Upper lobe of right lung (tissue), 1 donor: Measurements from ENCODE around the gene LDLRAD3. TPM values are rescaled to one million over a fixed set of nuclear protein-coding genes. Genes with fewer than 3 reads are reported as not detected.

Experiments
- ATAC-seq: fragments of 200-7000 bp; cut with Tn5 transposase; one replicate; pipeline ENCODE4 v1.9.1; 2020; ENCODE audit warnings: mild to moderate bottlenecking, moderate library complexity
- DNase-seq: peaks from one replicate; pipeline ENCODE4 v3.0.0-alpha.2; 2020
- H3K27ac ChIP-seq: fragments of 200-600 bp; one replicate; pipeline ENCODE4 v1.8.0; 2022
- H3K27me3 ChIP-seq: fragments of 200-600 bp; one replicate; pipeline ENCODE4 v1.8.0; 2022; ENCODE audit warnings: mild to moderate bottlenecking
- H3K36me3 ChIP-seq: fragments of 200-600 bp; one replicate; pipeline ENCODE4 v1.8.0; 2022
- H3K4me1 ChIP-seq: fragments of 200-600 bp; one replicate; pipeline ENCODE4 v1.8.0; 2022
- H3K4me3 ChIP-seq: fragments of 200-600 bp; one replicate; pipeline ENCODE4 v1.8.0; 2022; ENCODE audit warnings: mild to moderate bottlenecking
- H3K9me3 ChIP-seq: fragments of 200-600 bp; one replicate; pipeline ENCODE4 v1.8.0; 2022
- intact Hi-C: fragments of 100-400 bp; cut with DNase I; formaldehyde crosslinking; loops from one replicate; pipeline ENCODE4 v1.11.0; 2022
- total RNA-seq: library from RNA; stranded (reverse); fragmentation: NEBNext Ultra II Directional; extraction: Animal tissue kit (Norgen Biotek cat#: 25700); gene quantifications from one replicate; pipeline ENCODE4 v1.2.1, GENCODE V29; 2021
- TF ChIP-seq, protein P1 (sequence below): fragments of 200-600 bp; IDR thresholded peaks from one replicate; pipeline ENCODE4 v1.8.0; 2022; ENCODE audit warnings: antibody characterized with exemption
- donor health status: DM: no; HTN: yes; CAD: no; lungs with severe emphysema.

The LDLRAD3 gene
- total RNA-seq, 1 donor from 2014 or later: 7.9 TPM

DNA sequence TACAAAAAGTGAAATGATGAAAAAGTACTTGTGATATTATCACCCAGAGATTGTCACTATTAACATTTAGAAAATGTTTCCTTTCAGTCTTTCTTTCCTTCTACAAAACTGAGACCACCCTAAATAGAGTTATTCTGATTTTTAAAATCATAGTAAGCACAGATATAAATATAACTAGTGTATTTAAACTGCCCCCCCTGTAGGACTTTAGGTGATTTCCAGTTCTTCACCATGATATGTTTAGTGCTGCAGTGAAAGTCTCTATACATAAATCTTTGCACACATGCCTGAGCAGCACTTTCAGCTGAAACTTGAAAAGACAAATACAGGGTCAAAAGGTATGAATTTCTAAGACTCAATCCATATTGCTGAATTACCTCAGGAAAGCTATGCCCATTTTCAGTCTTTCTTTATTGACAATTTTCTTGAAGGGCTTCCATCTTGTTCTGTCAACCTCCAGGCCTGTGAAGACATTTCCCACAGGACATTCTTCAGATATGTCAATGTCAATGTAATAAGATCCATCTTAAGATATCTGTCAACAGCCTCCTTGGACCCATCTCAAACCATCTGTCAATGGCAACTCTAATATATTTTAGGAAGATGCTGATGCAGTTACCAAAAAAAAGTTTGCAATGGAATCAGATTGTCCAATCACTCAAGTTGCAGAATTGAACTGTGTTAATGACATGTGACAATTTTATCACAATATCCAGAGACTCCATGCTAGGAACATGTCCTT lies 30.8 kb upstream of the LDLRAD3 start:
- Histone ChIP-seq H3K27ac (no peak overlapping the region), H3K9me3 (no peaks in the 10 kb centered on the region), H3K4me3 (no peak overlapping the region), H3K36me3 (no peaks in the 10 kb centered on the region), H3K4me1 (peaks cover 4% of the 10 kb centered on the region), H3K27me3 (no peaks in the 10 kb centered on the region)
- ATAC-seq: no peak
- TF ChIP-seq, protein P1, sequence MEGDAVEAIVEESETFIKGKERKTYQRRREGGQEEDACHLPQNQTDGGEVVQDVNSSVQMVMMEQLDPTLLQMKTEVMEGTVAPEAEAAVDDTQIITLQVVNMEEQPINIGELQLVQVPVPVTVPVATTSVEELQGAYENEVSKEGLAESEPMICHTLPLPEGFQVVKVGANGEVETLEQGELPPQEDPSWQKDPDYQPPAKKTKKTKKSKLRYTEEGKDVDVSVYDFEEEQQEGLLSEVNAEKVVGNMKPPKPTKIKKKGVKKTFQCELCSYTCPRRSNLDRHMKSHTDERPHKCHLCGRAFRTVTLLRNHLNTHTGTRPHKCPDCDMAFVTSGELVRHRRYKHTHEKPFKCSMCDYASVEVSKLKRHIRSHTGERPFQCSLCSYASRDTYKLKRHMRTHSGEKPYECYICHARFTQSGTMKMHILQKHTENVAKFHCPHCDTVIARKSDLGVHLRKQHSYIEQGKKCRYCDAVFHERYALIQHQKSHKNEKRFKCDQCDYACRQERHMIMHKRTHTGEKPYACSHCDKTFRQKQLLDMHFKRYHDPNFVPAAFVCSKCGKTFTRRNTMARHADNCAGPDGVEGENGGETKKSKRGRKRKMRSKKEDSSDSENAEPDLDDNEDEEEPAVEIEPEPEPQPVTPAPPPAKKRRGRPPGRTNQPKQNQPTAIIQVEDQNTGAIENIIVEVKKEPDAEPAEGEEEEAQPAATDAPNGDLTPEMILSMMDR: no peak
- intact Hi-C loops: no loop called here
- DNase-seq: no peak

DNA sequence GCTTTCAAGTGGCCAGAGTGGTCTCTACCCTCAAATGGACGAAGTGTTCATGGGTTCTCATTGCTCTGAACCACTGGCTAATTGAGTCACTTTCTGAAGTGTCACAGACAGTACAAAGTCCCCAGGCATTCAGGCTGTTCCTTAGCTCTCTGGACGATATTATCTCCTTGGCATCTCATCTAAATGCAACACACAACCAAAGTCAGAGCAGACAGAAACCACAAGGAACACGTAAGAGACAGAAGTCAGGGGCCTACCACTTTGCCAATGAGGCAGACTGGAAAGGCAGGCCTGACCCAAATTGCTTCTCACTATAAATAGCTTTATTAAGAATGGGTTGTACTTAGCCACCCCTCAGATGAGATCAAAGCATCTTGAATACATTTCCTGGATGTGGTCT lies 29.0 kb upstream of the LDLRAD3 start:
- no peak for DNase-seq
- Histone ChIP-seq H3K4me1 (no peaks in the 10 kb centered on the region), H3K36me3 (no peaks in the 10 kb centered on the region), H3K27ac (no peak overlapping the region), H3K27me3 (no peaks in the 10 kb centered on the region), H3K9me3 (no peaks in the 10 kb centered on the region), H3K4me3 (no peak overlapping the region)
- ATAC-seq: no peak
- TF ChIP-seq, protein P1: no peak
- intact Hi-C loops: no loop called here

DNA sequence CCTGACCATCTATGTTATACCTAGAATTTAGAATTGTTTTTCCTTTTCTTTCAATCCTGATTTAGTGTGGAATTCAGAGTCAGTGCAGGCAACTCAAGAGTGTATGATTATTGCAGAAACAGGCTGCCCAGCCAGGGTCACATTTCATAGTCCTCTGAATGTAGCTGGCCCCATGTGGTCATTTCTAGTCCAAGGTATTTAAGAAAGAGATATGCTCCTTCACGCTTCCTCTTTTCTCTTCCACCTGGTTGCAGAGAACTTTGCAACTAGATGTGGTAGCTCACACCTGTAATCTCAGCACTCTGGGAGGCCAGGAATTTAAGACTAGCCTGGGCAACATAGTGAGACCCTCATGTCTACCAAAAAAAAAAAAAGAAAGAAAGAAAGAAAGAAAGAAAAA lies 27.6 kb upstream of the LDLRAD3 start:
- H3K4me3 ChIP-seq: no peak overlapping the region
- ATAC-seq: no peak
- intact Hi-C loops: no loop called here
- H3K4me1 ChIP-seq: no peaks in the 10 kb centered on the region
- no peaks in the 10 kb centered on the region for H3K27me3 ChIP-seq
- TF ChIP-seq, protein P1: no peak
- DNase-seq: no peak
- H3K27ac ChIP-seq: no peak overlapping the region
- H3K36me3 ChIP-seq: no peaks in the 10 kb centered on the region
- H3K9me3 ChIP-seq: no peaks in the 10 kb centered on the region

DNA sequence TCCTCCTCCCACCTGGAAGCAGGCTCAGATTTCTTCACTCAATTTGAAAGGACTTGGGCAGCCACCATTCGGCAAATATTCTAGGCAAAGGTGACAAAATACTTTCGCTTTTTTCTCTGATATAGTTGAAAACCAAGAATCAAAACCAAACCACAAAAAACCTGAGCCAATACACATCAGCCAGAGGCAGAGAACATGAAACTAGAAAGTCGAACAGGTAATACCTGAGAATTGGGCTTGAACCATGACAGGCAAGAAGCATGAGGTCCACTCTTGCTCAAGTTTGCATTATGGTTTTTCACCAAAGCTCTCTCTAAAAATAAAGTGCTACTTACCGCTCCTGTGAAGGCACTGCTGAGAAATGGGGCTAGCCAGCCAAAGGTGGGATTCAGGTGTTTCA lies 26.2 kb upstream of the LDLRAD3 start:
- intact Hi-C loops: no loop called here
- TF ChIP-seq, protein P1: no peak
- no peak overlapping the region for H3K27ac ChIP-seq

DNA sequence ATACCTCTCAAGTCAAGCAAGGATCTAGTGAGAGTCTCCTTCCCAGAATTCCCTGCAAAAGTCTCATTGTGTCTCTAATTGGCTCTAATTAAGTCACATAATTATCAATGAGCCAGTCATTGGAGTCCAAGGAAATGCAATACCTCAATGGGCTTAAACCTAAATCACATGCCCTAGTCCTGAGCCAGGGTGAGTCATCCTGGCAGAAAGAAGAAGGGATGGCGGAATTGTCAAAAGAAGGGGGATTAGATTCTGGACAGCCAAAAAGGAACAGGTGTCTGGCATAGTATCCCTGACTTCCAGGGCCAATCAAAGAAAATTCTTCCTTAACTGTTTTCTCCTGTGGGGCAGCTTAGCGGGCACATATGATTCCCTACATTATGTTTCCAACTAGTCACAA lies 25.1 kb upstream of the LDLRAD3 start:
- Histone ChIP-seq H3K27ac (no peak overlapping the region), H3K4me1 (no peaks in the 10 kb centered on the region), H3K36me3 (no peaks in the 10 kb centered on the region), H3K9me3 (no peaks in the 10 kb centered on the region), H3K4me3 (no peak overlapping the region), H3K27me3 (no peaks in the 10 kb centered on the region)
- no peak for ATAC-seq
- intact Hi-C loops: no loop called here
- no peak for DNase-seq
- TF ChIP-seq, protein P1: no peak

More for the DNA sequence above, 26.2 kb upstream of the LDLRAD3 start:
- no peak for ATAC-seq
- no peaks in the 10 kb centered on the region for H3K36me3 ChIP-seq
- no peaks in the 10 kb centered on the region for H3K4me1 ChIP-seq
- DNase-seq: no peak
- no peaks in the 10 kb centered on the region for H3K9me3 ChIP-seq
- no peak overlapping the region for H3K4me3 ChIP-seq
- H3K27me3 ChIP-seq: no peaks in the 10 kb centered on the region
